8988T (cell line): Measurements from ENCODE around the gene BOLA1.
"Not testable (repeated sequence)": the region's sequence is repeated elsewhere in the genome, so short reads cannot be mapped to it uniquely, and the experiment has no call there.

ENCODE experiments used
- DNase-seq: peaks from one replicate; pipeline ENCODE4 v3.0.0; 2011

The BOLA1 gene

DNA sequence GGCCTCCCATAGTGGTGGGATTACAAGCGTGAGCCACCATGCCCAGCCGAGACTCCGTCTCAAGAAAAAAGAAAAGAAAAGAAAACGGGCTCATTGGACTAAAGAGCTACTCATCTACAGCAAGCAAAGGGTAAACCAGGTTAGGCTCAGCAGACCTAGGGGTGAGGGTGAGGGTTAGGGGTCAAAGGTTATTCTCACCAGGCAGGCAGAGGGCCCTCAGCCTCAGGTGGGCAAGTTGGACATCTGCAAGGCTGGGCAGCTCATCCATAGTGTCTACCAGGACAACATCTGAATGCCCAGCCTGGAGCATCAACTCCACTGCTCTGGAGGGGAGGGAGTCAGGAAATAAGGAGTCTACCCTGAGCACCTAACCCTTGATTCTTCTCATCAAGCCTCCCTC, 33.8 kb downstream of the BOLA1 start:
- no peak for DNase-seq

- no peak for DNase-seq
Observed at GRCh38 chr1:149934356-149934755, 35.0 kb downstream of the BOLA1 start.

DNA sequence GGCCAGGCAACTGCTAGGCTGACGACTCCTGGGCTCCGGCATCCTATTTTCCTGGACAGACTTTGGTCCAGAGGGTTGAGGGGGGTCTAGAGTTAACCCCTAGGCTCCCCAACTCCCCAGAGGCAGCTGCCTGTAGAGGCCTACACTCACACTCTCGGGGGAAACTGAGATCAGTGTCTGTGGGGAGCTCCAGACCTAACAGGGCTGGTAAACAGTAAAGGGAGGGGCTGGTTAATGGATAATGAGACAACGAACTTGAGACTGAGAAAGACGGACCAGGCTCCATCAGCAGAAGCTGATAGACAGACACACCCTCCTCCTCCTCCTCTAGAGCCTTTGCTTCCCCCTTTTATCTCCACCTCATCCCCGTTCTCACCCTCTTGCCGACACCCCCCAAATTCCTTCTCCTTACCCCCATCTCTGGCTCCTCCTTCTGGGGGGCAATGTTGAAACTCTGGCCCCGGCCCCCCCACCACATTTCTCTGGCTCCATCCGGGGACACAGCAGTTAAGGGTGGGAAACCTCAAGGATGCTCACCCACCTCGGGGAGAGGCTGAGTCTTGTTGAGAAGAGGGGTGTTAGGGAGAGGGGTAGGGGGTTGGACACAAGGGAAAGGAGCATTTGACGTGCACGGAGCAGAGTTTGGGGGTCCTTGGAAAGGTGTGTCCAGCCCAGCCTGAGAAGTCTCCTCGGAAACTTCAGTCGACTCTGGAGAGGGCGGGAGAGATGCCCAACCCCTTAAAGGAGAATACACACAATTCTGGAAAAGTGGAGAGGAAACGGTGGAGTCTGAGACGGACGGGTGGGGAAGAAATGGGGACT, 37.0 kb downstream of the BOLA1 start, which contains the start of gene MTMR11:
Gene MTMR11, minus strand, starts transcription at position 710 of the 822 bp plus-strand sequence. Its CDS starts 232 bp downstream, at position 478.
- DNase-seq = no peak

- DNase-seq = no peak
Observed at GRCh38 chr1:149936992-149937705, 37.8 kb downstream of the BOLA1 start.

- DNase-seq = no peak
Observed at GRCh38 chr1:149937759-149938158, 38.4 kb downstream of the BOLA1 start.

DNA sequence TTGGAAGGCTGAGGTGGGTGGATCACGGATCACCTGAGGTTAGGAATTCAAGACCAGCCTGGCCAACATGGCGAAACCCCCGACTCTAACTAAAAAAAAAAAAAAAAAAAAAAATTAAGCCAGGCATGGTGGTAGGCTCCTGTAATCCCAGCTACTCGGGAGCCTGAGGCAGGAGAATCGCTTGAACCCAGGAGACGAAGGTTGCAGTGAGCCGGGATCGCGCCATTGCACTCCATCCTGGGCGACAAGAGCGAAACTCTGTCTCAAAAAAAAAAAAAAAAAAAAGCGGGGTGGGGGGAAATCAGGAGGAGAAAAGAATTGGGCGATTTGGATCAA, 39.3 kb downstream of the BOLA1 start:
- not testable (repeated sequence) for DNase-seq

- DNase-seq = no peak
Observed at GRCh38 chr1:149940427-149940826, 41.1 kb downstream of the BOLA1 start.

- DNase-seq = peak; percentile 41
Observed at GRCh38 chr1:149942207-149942606, 42.8 kb downstream of the BOLA1 start.

DNA sequence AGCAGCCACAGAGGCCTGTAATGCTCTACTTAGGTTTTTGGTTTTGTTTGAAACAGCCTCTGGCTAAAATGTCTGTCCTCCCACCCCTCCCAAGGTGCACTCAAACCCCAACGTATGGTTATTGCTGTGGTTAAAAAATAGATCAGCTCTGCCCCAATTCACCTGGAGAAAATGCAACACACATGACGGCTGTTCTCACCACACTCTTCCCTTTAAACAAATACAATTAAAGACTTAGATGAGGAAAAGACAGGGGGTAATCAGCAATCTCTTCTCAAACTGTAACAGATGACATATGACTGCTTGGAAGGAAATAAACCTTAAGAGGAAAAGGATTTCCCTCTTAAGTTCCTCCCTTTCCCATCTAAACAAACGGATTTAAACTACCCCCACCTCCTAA, 43.5 kb downstream of the BOLA1 start:
- DNase-seq = no peak

- no peak for DNase-seq
Observed at GRCh38 chr1:149945206-149945605, 45.8 kb downstream of the BOLA1 start.

- no peak for DNase-seq
Observed at GRCh38 chr1:149949911-149950310, 50.5 kb downstream of the BOLA1 start.
